Activated CD4-positive, alpha-beta T cell treated with anti-CD3 and anti-CD28 coated beads for 24 hours (primary cell): ENCODE results near the gene PKD2L1.
A peak's percentile ranks its signal among the peaks of the same experiment; 100 is the strongest.
"Not testable (repeated sequence)": the region's sequence is repeated elsewhere in the genome, so short reads cannot be mapped to it uniquely, and the experiment has no call there.

Source experiments
- DNase-seq, 2 donors: peaks; one replicate each; pipeline ENCODE4 v3.0.0-alpha.2; 2020; ENCODE audit warnings: low read depth in 2 of 2

The PKD2L1 gene

GRCh38 chr10:100286051-100287033 is 43.7 kb downstream of the PKD2L1 start, which contains the start of gene BLOC1S2:
BLOC1S2 (minus strand) TSS chr10:100286680; CDS start chr10:100286659, 21 bp downstream.
- DNase-seq, result peak; percentile 76 to 80

GRCh38 chr10:100285326-100285725 is 44.7 kb downstream of the PKD2L1 start:
- DNase-seq, result not testable (repeated sequence)

- DNase-seq, result no peak
Measured at GRCh38 chr10:100282907-100283306, 47.1 kb downstream of the PKD2L1 start.

GRCh38 chr10:100276971-100277370 is 53.1 kb downstream of the PKD2L1 start:
- DNase-seq, result not testable (repeated sequence)

GRCh38 chr10:100267239-100268104 is 62.6 kb downstream of the PKD2L1 start, which contains the start of gene CWF19L1:
CWF19L1 (minus strand) TSS chr10:100267638; CDS start chr10:100267593, 45 bp downstream.
- peak; percentile 39 to 67 for DNase-seq

- DNase-seq, result no peak
Measured at GRCh38 chr10:100265821-100266485, 64.1 kb downstream of the PKD2L1 start.

GRCh38 chr10:100254191-100254590 is 75.8 kb downstream of the PKD2L1 start:
- DNase-seq, result no peak

GRCh38 chr10:100253041-100253440 is 77.0 kb downstream of the PKD2L1 start:
- no peak for DNase-seq

- DNase-seq, result no peak
Measured at GRCh38 chr10:100248820-100249219, 81.2 kb downstream of the PKD2L1 start.

- no peak for DNase-seq
Measured at GRCh38 chr10:100245484-100246220, 84.4 kb downstream of the PKD2L1 start.

GRCh38 chr10:100239851-100240250 is 90.2 kb downstream of the PKD2L1 start:
- DNase-seq, result no peak

GRCh38 chr10:100238429-100238828 is 91.6 kb downstream of the PKD2L1 start:
- no peak for DNase-seq
